ENCODE data around the gene CCL7.

The CCL7 gene

DNA sequence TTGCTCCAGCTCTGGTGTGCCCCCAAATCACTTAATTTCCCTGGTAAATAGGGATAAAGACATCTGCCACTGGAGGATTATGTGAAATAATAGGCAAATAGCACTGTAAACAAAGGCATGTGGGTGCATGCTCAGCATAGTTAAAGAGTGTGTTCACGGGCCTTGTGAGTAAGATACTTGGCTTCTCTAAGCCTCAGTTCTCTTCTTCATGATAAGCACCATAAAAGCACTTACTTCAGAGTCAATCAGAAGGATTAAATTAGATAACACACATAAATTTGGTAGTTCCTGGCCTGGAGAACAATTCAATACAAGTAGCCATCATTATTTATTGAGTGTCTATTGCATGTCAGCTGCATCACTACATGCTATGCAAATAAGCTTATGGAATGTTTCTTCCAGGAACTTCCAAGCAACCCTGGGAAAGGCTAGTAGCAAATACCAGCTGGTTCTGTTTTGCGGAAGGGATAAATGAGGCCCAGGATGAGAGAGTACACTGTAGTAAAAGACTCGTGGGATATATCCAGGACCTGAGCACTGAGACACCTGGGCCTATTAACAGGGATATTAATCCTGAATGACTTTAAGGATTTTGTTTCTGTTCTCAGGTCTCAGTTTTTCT lies 30.0 kb downstream of the CCL7 start:
- H3K4me1 ChIP-seq, result peaks cover 0 to 23% (median 4%) of the 10 kb centered on the region in 4 donors
- no peak for DNase-seq
- H3K4me3 ChIP-seq, result no peak overlapping the region
- intact Hi-C loops (cut with DNase I; ENCODE audit: low total_unique reads), result loop anchor here (5.0 kb wide), 2 partner anchors 57 to 98 kb away; partner anchors contain the start of gene CCL13
- no peaks in the 10 kb centered on the region for H3K9me3 ChIP-seq
- H3K27me3 ChIP-seq, result no peaks in the 10 kb centered on the region
- H3K36me3 ChIP-seq, result no peaks in the 10 kb centered on the region
- TF ChIP-seq, protein P1, sequence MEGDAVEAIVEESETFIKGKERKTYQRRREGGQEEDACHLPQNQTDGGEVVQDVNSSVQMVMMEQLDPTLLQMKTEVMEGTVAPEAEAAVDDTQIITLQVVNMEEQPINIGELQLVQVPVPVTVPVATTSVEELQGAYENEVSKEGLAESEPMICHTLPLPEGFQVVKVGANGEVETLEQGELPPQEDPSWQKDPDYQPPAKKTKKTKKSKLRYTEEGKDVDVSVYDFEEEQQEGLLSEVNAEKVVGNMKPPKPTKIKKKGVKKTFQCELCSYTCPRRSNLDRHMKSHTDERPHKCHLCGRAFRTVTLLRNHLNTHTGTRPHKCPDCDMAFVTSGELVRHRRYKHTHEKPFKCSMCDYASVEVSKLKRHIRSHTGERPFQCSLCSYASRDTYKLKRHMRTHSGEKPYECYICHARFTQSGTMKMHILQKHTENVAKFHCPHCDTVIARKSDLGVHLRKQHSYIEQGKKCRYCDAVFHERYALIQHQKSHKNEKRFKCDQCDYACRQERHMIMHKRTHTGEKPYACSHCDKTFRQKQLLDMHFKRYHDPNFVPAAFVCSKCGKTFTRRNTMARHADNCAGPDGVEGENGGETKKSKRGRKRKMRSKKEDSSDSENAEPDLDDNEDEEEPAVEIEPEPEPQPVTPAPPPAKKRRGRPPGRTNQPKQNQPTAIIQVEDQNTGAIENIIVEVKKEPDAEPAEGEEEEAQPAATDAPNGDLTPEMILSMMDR (IDR thresholded peaks at IDR 0.05), result no peak
- no peak overlapping the region for H3K27ac ChIP-seq

DNA sequence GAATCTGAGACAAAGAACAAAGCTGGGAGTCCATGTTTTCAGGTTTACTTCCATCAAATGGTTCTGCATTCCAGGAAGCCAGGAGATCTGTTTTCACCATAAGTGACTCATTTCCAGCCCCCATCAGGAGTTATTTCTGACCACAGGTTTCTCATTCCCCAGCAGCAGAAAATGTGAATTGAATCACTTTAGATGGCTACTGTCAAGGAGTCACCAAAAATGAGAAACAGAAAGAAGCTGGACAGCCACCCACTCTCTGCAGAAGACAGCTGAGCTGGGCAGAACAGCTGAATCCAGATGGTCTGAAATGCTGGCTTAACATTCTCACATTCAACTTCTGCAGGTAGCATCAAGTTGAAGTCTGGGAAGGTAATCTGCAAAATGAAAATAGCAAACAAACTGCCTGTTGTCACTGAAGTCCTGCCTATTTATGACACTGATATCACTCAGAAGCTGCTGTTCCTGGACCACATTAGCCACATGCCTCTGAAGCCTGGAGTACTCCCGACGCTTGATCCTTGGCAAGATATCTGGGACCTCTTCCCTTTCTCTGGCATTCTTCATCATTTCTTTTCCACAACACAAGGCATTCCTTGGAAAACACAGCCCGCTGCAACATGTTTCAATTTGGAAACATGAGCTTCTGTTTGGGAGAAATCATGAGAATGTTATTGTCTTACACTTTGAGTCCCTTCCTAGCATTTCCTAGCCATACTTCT lies 30.8 kb downstream of the CCL7 start:
- DNase-seq, result no peak
- Histone ChIP-seq H3K27me3 (no peaks in the 10 kb centered on the region), H3K27ac (no peak overlapping the region), H3K4me3 (no peak overlapping the region), H3K36me3 (no peaks in the 10 kb centered on the region), H3K4me1 (peaks cover 0 to 25% (median 5%) of the 10 kb centered on the region in 4 donors), H3K9me3 (no peaks in the 10 kb centered on the region)
- TF ChIP-seq, protein P1 (IDR thresholded peaks at IDR 0.05), result no peak
- intact Hi-C loops (cut with DNase I; ENCODE audit: low total_unique reads), result loop anchor here (5.0 kb wide), 2 partner anchors 56 to 99 kb away; partner anchors contain the start of gene CCL13

DNA sequence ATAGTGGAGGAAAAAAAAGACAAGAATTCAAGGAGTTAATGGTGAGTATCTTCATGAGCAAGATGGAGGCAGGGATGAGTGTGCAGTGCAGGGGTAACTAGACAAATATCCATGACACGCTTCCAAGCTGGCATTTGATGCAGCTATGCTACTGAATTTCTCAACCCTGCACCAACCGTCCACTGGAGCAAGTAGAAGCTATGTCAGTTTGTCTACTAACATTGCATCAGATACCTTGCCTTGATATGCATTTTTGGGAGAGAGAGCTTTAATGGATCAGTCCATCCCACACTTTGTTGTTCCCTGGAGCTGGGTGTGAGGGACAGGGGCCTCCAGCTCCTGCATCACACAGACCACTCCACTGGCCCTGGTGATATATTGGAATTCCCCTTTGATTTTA lies 32.0 kb downstream of the CCL7 start:
- H3K9me3 ChIP-seq, result no peaks in the 10 kb centered on the region
- no peaks in the 10 kb centered on the region for H3K27me3 ChIP-seq
- H3K36me3 ChIP-seq, result no peaks in the 10 kb centered on the region
- DNase-seq, result no peak
- H3K4me3 ChIP-seq, result no peak overlapping the region
- intact Hi-C loops (cut with DNase I; ENCODE audit: low total_unique reads), result loop anchor here (5.0 kb wide), 2 partner anchors 55 to 100 kb away; partner anchors contain the start of gene CCL13
- H3K4me1 ChIP-seq, result peaks cover 0 to 37% (median 16%) of the 10 kb centered on the region in 4 donors
- no peak overlapping the region for H3K27ac ChIP-seq
- TF ChIP-seq, protein P1 (IDR thresholded peaks at IDR 0.05), result no peak

DNA sequence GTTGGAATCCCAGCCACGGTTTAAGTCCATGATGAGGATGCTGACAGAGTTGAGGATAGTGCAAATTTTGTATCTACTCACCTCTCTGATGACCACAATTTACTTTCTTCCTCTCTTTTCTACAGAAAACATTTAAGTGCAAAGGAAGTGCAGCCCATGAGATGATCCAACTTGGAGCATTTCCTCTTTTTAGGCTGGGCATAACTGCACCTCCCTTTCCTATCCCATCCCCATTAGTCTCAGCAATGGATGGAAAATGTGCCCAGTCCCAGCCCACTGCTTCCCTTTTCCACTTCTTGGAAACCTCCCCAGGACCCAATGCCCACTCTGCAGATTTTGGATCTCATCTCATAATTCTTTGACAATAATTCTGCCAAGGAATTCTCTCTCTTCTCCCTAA lies 32.6 kb downstream of the CCL7 start:
- no peaks in the 10 kb centered on the region for H3K27me3 ChIP-seq
- H3K4me1 ChIP-seq, result peaks cover 0 to 44% (median 19%) of the 10 kb centered on the region in 4 donors
- no peak overlapping the region for H3K4me3 ChIP-seq
- DNase-seq, result no peak
- TF ChIP-seq, protein P1 (IDR thresholded peaks at IDR 0.05), result no peak
- intact Hi-C loops (cut with DNase I; ENCODE audit: low total_unique reads), result loop anchor here (5.0 kb wide), 2 partner anchors 55 to 100 kb away; partner anchors contain the start of gene CCL13
- H3K36me3 ChIP-seq, result no peaks in the 10 kb centered on the region
- H3K9me3 ChIP-seq, result no peaks in the 10 kb centered on the region
- no peak overlapping the region for H3K27ac ChIP-seq

DNA sequence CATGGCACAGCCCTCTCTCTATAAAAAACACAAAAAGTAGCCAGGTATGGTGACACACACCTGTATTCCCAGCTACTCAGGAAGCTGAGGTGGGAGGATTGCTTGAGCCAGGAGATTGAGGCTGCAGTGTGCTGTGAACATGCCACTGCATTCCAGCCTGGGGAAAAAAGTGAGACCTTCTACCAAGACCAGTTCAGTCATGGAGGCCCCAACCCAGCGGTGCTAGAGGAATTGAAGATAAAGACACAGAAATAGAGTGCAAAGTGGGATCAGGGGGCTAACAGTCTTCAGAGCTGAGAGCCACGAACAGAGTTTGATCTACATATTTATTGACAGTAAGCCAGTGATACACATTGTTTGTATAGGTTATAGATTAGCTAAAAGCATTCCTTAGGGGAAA lies 33.6 kb downstream of the CCL7 start:
- intact Hi-C loops (cut with DNase I; ENCODE audit: low total_unique reads), result loop anchor here (5.0 kb wide), 2 partner anchors 54 to 101 kb away; partner anchors contain the start of gene CCL13

More for the DNA sequence above, 33.6 kb downstream of the CCL7 start:
- Histone ChIP-seq H3K36me3 (no peaks in the 10 kb centered on the region), H3K4me1 (peaks cover 0 to 49% (median 20%) of the 10 kb centered on the region in 4 donors), H3K4me3 (no peak overlapping the region), H3K27ac (no peak overlapping the region), H3K9me3 (no peaks in the 10 kb centered on the region), H3K27me3 (no peaks in the 10 kb centered on the region)
- no peak for DNase-seq
- TF ChIP-seq, protein P1 (IDR thresholded peaks at IDR 0.05), result no peak
